HCT116 (cell line): ENCODE data around the gene MEF2B.

Experiments
- EZH2 ChIP-seq: fragments of 200-600 bp; sonication (generic); IDR thresholded peaks from 2 replicates; pipeline ENCODE4 v1.6.1; 2017; ENCODE audit warnings: antibody characterized with exemption, mixed run types
- EZH2phosphoT487 ChIP-seq: fragments of 200-600 bp; IDR thresholded peaks from 2 replicates; pipeline ENCODE4 v1.6.1; 2018; ENCODE audit warnings: antibody characterized with exemption, borderline replicate concordance
- JUND ChIP-seq: IDR thresholded peaks from 2 replicates; pipeline ENCODE4 v1.6.1; 2012
- POLR2AphosphoS5 ChIP-seq: IDR thresholded peaks from 2 replicates; pipeline ENCODE4 v1.6.1; 2011; ENCODE audit warnings: mild to moderate bottlenecking, low read depth, low read length, moderate library complexity
- SIN3A ChIP-seq: IDR thresholded peaks from 2 replicates; pipeline ENCODE4 v1.6.1; 2012; ENCODE audit warnings: low read depth
- SP1 ChIP-seq: IDR thresholded peaks from 2 replicates; pipeline ENCODE4 v1.6.1; 2012; ENCODE audit warnings: low read depth
- TF ChIP-seq, protein P1 (sequence below), 3 experiments: fragments of 200-600 bp in 1 of 3; sonication (generic) in 1 of 3; IDR thresholded peaks in 2 of 3; conservative IDR thresholded peaks in 1 of 3; 2 replicates each; pipeline ENCODE4 v1.5.1; 2012 to 2017; ENCODE audit warnings: low read depth in 2 of 3, low read length in 2 of 3, antibody characterized with exemption in 1 of 3, borderline replicate concordance in 1 of 3, control low read depth in 1 of 3, mild to moderate bottlenecking in 1 of 3, mixed read lengths in 1 of 3, mixed run types in 1 of 3, moderate library complexity in 1 of 3; ENCODE audit not compliant: insufficient read depth in 1 of 3

DNA sequence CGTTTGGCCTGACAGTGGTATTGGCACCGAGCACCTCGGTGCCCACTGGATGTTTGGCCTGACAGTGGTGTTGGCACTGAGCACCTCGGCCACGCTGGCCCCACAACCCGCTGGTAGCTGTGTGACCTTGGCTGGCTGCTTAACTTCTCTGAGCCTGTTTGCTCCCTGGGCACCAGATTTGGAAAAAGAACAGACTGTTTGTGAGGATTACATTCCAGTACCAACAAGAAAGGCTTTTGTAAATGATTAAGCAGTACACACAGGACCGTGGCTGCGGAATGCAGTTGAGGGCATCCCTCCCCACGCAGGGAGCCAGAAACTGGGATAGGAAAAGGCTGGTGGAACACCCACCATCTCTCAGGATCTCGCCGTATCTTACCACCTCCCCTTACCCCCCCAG is 74.4 kb downstream of the MEF2B start:
- TF ChIP-seq, protein P1, sequence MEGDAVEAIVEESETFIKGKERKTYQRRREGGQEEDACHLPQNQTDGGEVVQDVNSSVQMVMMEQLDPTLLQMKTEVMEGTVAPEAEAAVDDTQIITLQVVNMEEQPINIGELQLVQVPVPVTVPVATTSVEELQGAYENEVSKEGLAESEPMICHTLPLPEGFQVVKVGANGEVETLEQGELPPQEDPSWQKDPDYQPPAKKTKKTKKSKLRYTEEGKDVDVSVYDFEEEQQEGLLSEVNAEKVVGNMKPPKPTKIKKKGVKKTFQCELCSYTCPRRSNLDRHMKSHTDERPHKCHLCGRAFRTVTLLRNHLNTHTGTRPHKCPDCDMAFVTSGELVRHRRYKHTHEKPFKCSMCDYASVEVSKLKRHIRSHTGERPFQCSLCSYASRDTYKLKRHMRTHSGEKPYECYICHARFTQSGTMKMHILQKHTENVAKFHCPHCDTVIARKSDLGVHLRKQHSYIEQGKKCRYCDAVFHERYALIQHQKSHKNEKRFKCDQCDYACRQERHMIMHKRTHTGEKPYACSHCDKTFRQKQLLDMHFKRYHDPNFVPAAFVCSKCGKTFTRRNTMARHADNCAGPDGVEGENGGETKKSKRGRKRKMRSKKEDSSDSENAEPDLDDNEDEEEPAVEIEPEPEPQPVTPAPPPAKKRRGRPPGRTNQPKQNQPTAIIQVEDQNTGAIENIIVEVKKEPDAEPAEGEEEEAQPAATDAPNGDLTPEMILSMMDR (IDR thresholded peaks at IDR 0.05 in 2 of 3, conservative IDR thresholded peaks at IDR 0.05 in 1 of 3; ENCODE audit: borderline replicate concordance in 1 of 3, insufficient read depth in 1 of 3, low read depth in 2 of 3, low read length in 2 of 3), result no peak
- no peak for TF ChIP-seq EZH2
- no peak for TF ChIP-seq SP1
- no peak for TF ChIP-seq POLR2AphosphoS5
- no peak for TF ChIP-seq EZH2phosphoT487
- TF ChIP-seq JUND, result no peak
- TF ChIP-seq SIN3A, result no peak
